HK-2 (cell line): ENCODE results near the gene SNX2.
"Not testable (repeated sequence)": the region's sequence is repeated elsewhere in the genome, so short reads cannot be mapped to it uniquely, and the experiment has no call there.

Source experiments
- DNase-seq: peaks from one replicate; pipeline ENCODE4 v3.0.0-alpha.2; 2018; ENCODE audit not compliant: unreplicated experiment

SNX2 gene

GRCh38 chr5:122774861-122775549 lies at the start of gene SNX2:
Gene SNX2 (plus strand): TSS chr5:122775080. CDS start chr5:122775104, 24 bp downstream.
- DNase-seq: peak; percentile 73

DNA sequence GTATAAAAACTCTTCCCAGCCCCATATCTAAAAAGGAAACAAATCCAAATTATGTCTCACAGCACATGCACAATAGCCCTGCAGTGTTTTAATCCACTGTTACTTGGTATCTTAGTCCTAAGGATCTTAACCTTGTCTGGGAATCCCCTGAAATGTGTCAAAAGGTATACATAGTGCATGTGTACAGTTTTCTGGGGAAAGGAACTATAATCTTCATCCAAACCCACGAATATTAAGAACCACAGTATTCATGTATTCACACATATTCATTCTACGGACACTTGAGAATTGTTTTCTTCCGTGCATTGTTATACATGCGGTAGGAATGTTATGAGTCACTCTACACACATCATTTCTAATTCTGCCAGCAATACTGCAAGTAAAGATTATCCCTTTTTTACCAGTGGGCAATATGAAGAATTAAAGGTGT lies 47.8 kb upstream of the SNX2 start:
- no peak for DNase-seq

GRCh38 chr5:122730037-122730436 lies 44.8 kb upstream of the SNX2 start:
- no peak for DNase-seq

DNA sequence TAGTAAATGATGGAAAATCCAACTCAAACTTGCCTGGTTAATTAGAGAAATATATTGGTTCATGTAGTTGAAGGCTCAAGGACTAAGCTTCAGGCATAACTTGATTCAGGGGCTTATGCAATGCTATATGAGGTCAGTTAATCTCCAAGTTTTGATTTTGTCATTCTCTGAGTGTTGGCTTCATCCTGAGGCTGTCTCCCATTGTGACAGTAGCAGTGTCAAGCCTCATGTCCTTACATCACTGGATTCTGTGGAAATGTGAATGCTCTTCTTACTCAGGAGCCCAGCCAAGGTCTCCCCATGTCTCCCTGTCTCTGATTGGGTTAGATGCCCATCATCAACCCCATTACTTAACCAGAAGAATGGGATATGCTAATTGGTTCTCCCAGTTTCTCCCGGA lies 44.4 kb upstream of the SNX2 start:
- DNase-seq: no peak

DNA sequence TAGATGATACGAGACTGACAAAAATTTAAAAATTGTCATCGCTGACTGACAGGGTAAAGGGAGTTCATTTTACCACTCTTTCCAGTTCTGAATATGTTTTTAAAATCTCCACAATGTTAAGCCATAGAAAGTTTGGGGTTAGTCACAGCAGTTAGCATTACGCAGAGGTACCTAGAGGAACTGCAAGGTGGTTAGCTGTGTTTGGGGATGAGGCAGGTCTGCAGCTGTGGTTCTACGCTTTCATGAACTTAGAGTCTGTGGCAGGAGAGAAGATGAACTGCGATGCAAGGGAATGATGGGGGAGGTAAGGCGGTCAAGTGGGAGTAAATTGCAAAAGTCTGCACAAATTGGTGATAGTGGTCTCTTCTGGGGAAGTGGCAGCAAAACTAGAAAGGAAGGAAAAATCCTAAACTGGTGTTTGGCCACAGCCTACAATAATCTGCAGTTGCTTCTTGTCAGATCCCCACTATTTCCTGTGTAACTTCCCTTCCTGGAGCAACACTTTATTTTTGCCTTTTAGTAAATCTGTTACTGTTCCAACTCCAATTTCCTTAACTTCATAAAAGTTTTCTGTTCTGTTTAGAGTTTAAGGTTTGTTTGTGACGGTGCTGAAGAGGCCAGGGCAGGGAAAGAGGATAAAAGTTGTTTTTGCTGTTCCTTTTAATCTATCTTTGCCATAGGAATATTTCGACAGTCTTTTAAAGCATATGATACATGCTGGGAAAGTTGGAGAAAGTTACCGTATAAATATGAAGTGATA lies 38.6 kb upstream of the SNX2 start:
- no peak for DNase-seq

GRCh38 chr5:122738088-122738487 lies 36.8 kb upstream of the SNX2 start:
- no peak for DNase-seq

- DNase-seq: no peak
Measured at GRCh38 chr5:122741681-122742080, 33.2 kb upstream of the SNX2 start.

DNA sequence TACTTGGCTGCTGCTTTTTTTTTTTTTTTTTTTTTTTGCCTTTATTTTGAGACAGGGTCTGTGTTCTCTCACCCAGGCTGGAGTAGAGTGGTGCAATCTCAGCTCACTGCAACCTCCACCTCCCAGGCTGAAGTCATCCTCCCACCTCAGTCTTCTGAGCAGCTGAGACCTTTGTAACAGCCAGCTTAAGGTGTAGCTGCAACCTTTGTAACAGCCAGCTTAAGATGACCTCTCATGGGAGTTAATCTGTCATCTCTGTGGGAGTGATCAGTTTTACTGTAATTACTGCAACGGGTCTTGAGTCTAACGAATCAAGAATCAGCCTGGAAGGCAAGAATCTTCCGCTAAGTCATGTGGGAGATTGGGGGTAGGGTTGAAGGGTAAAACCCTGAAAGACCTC lies 31.6 kb upstream of the SNX2 start:
- DNase-seq: no peak

- no peak for DNase-seq
Measured at GRCh38 chr5:122745597-122745996, 29.3 kb upstream of the SNX2 start.

DNA sequence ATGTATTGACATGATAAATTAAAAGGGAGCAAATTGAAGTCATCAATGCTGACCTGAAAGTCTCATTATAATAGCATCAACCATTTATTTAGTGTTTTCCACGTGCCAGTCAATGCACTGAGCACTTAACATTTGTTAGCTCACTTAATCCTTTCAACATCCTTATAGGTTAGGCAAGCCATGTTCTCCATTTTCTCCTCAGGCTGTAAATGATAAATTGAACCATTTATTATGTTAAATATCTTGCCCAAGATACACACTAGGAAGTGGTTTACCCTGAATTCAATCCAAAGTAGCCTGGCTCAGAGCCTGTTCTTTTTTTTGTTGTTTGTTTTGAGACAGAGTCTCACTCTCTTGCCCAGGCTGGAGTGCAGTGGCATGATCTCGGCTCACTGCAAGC lies 25.0 kb upstream of the SNX2 start:
- DNase-seq: no peak

DNA sequence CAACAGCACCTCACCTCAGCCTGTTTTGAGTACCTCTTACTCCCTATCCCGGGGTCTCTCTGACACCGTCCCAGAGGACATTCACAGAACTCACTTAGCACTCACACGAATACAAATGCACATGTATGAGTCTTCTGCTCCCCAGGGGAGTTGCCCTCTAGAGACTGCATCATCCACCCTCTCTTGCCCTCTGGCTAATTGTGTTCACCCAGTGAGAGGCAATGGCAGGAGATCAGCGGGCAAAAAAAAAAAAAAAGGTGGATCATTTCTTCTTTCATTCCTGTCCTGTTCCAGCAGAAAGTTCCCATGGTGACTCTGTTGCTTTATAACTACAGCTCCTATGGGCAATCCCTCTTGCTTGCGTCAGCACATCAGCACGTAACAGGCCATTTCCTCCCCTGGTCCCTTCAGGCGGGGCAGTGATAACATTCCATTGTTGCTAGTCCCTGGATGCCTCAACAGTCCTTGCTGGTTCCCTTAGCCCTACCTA lies 23.5 kb upstream of the SNX2 start:
- DNase-seq: no peak

DNA sequence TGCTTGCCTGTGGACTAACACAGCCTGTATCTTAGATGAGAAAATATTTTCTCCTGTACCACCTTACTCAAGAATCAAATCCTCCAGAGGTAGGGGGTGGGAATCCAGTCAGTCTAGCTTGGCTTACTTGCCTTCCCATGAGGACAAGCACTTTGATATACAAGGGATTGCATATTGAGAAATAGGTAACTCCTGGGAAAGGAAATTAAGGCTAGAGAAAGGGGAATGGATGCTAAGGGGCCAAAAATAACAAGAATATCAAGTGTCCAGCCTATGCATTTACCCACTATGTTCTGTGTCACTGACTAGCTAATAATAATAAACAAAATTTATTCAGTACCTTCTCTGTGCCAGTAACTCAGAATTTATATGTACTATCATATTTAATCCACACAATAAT lies 21.4 kb upstream of the SNX2 start:
- DNase-seq: no peak

DNA sequence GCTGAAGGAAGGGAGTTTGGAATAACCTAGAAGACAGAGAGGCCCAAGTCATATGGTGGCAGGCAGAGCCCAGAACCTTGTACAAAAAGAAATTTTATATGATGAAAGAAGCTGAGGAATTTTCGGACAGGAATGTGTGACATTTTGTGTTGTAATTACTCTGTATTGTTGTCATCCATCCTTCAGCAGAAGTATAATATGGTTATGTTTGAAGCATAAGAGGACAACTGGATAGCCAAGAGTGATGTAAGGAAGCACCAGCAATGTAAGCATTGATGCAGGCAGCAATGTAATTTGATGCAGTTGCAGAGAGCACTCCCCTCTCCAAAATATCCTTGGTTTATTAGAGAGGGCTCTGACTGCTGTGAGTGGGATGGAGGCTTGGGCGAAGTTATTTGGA lies 19.1 kb upstream of the SNX2 start:
- no peak for DNase-seq

DNA sequence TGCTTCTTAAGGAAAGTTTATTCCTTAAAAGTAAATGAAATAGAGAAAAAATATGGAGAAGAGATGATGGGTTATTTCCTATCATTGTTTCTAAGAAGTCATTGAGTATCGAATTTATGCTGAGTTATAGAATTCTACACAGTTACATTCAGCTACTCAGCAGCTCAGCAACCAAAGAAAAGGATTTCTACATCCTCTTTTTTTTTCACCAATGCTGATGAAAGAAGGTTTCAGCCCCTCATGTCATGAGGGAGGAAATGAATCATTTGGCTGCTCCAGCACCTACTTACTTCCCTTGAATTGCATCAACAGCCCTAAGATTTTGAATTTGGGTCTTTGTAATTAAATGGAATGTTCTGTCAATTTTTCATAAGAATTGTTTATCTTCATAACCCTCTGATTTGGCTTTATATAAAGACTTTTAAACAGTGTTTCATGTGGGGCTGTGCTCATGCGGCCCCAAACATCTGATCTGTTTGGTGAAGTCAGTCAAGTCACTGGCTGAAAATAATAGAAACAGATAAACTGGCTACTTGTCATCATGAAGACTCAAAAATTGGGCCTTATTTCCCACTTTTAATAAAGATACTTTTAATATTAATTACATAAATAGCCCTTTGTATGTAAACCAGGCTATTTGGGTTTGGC lies 18.5 kb upstream of the SNX2 start:
- no peak for DNase-seq

DNA sequence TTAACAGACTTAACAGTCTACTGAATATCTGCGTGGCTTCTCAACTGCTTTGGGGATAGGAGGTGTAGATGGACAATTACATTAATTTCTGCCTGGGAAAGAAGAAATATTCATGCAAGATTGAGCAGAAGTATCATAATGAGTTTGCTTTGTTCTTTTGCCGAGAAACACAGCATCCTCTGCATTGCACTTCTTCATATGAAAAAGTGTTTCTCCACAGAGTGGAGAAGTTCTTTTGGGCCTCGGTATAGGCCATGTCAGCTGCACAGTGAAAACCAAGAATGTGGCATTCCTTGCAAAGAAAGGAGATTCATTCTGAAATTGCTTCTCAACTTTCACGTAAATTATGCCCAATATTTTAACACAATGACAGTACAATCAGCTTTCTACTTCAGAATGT lies 17.6 kb upstream of the SNX2 start:
- no peak for DNase-seq

GRCh38 chr5:122759241-122760070 lies 15.4 kb upstream of the SNX2 start:
- DNase-seq: no peak

GRCh38 chr5:122760236-122760635 lies 14.6 kb upstream of the SNX2 start:
- DNase-seq: no peak

DNA sequence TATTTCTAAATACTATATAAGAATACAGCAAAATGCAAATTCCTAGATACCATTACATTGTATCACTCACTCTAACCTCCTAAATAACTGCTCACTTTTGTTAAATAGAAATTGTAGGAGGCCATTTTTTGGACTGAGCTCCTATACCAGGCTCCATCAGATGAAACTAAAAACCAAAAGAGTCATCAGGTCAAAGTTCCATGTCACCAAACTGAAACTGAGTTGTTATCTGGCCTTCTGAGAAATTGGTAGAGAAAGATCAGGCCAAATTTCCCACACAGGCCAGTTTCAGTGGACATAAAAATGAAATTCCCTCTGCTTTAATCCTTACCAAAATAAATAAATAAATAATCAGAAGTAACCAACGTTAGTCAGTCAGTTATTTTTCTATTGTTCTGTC lies 13.8 kb upstream of the SNX2 start:
- no peak for DNase-seq

- not testable (repeated sequence) for DNase-seq
Measured at GRCh38 chr5:122761896-122762295, 13.0 kb upstream of the SNX2 start.

GRCh38 chr5:122766130-122766529 lies 8.8 kb upstream of the SNX2 start:
- DNase-seq: no peak

- no peak for DNase-seq
Measured at GRCh38 chr5:122770477-122770876, 4.4 kb upstream of the SNX2 start.

- no peak for DNase-seq
Measured at GRCh38 chr5:122772446-122772845, 2.4 kb upstream of the SNX2 start.
